Measurements from ENCODE around the gene KRT77.
"Not testable (repeated sequence)": the region's sequence is repeated elsewhere in the genome, so short reads cannot be mapped to it uniquely, and the experiment has no call there.

The KRT77 gene

DNA sequence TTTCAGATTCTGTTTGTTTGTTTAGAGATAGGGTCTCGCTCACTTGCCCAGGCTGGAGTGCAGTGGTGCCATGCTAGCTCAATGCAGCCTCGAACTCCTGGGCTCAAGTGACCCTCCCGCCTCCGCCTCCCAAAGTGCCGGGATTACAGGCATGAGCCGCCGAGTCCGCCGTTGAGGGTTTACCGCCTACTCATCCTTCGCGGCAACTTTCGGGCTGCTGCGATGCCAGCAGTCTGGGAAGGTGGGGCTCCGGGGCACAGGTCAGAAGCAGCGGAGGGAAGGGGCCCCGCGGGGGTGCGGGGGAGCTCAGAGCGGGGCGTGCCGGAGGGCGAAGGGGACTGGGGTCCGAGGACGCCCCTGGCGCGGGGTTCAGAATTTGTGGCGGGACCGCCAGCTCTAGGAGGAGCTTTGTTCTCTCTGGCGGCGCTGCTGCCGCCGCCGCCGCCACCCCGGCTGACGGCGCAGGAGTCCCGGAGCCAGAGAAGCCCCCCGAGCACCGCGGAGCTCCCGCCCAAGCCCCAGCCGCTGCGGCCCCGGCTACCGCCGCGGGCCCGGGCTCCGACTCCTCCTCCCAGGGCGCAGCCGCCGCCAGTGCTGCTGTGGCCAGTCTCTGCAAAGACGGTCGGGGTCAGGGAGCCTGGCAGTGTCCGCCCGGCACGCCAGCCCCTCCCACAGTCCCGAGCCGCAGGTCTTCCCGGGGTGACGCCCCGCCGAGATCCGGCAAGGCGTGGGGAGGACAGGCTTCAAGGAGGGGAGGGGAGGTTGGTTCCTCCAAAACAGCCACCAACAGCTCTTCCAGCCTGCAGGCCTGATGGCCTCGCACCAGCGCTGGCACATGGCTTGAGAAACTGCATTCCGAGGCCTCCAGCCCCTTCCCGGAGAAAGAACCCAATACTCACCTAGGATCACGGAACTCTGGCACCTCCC is 10.9 kb upstream of the KRT77 start:
- TF ChIP-seq, protein P1, sequence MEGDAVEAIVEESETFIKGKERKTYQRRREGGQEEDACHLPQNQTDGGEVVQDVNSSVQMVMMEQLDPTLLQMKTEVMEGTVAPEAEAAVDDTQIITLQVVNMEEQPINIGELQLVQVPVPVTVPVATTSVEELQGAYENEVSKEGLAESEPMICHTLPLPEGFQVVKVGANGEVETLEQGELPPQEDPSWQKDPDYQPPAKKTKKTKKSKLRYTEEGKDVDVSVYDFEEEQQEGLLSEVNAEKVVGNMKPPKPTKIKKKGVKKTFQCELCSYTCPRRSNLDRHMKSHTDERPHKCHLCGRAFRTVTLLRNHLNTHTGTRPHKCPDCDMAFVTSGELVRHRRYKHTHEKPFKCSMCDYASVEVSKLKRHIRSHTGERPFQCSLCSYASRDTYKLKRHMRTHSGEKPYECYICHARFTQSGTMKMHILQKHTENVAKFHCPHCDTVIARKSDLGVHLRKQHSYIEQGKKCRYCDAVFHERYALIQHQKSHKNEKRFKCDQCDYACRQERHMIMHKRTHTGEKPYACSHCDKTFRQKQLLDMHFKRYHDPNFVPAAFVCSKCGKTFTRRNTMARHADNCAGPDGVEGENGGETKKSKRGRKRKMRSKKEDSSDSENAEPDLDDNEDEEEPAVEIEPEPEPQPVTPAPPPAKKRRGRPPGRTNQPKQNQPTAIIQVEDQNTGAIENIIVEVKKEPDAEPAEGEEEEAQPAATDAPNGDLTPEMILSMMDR (IDR thresholded peaks at IDR 0.05; ENCODE audit: insufficient read depth, missing control alignments) = no peak
- DNase-seq (ENCODE audit: insufficient read length, low spot score) (no peak), FAIRE-seq (no peak)

DNA sequence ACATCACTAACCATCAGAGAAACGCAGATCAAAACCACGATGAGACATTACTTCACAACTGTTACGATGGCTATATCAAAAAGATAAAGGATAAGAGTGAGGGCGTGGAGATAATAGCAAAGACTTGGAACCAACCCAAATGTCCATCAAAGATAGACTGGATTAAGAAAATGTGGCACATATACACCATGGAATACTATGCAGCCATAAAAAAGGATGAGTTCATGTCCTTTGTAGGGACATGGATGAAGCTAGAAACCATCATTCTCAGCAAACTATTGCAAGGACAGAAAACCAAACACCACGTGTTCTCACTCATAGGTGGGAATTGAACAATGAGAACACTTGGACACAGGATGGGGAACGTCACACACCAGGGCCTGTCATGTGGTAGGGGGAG is 8.8 kb upstream of the KRT77 start:
- not testable (repeated sequence) for FAIRE-seq; DNase-seq (ENCODE audit: insufficient read length, low spot score)

DNA sequence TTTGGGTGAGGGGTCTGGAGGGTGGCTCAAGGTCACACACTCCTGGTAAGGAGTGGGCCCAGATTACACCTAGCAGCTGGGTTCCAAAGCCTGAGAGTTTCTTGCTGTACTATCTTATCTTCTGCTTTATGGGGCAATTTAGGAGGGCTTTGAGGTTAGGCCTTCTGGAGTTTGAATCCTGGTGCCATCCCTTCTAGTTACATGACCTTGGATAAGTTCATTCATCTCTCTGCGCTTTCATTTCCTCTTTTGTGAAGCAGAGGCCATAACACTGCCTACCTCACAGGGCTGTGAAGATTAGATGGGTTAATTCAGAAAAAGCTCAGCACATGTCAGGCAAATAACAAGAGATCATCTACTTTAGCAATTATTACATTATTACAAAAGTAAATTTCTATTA is 7.4 kb upstream of the KRT77 start:
- FAIRE-seq (no peak), DNase-seq (ENCODE audit: insufficient read length, low spot score) (no peak)
- TF ChIP-seq, protein P1 (IDR thresholded peaks at IDR 0.05; ENCODE audit: insufficient read depth, missing control alignments) = no peak

DNA sequence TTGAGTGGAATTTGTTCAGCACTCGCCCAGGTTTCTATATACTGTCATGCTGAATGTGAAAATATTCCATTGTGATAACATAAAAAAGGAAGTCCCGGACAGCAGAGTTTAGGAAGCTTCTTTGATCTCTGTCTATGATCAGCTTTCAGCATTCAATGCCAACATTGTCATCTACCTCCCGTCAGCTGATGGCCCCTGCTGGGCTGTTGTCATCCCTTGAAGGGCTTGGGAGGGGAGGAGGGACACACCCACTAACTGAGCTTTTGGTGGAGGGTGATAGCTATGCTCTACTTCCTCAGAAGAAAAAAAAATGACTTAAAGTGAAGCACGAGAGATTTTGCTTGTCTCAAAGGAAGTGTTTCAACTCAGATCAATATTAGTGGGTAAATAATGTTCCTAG is 4.7 kb upstream of the KRT77 start:
- no peak for FAIRE-seq
- TF ChIP-seq, protein P1 (IDR thresholded peaks at IDR 0.05; ENCODE audit: insufficient read depth, missing control alignments) = no peak
- DNase-seq (ENCODE audit: insufficient read length, low spot score) = no peak

DNA sequence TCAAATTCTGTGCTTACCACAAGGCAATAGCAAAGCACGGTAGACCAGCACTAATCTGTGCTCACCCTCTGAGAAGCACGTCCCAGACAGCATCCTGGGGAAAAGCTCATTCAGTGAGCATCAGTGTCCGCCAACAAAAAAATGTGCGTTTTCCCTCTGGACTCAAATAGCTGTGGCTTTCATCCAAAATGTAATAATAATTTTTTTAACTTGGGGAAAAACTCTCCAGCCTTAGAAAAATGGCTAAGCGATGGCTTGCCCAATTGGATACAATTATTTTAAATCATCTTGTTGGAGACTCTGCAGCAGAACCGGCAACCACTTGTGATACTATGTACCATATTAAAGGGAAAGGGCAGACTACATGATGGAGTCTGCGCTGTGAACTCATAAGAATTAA is 1.1 kb upstream of the KRT77 start:
- FAIRE-seq (no peak), DNase-seq (ENCODE audit: insufficient read length, low spot score) (no peak)
- TF ChIP-seq, protein P1 (IDR thresholded peaks at IDR 0.05; ENCODE audit: insufficient read depth, missing control alignments) = no peak

DNA sequence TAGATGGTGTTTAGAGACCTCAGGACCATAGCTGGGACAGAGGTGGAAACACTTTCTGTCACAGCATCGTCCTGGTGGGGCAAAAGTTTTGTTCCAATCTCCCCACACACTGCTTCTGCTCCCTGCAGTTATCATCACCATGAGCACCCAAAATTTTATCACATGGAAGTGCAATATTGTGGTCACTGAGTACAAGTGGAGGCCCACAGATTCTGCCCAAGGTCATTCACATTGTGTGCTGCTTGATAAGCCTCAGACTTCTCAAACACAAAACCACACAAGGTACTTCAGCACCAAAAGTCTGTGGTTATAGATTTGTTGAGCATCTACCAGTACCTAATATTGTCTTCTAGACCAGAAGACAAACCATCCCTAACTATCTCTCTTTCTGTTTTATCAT is 554 bp upstream of the KRT77 start:
- TF ChIP-seq, protein P1 (IDR thresholded peaks at IDR 0.05; ENCODE audit: insufficient read depth, missing control alignments) = no peak
- DNase-seq (ENCODE audit: insufficient read length, low spot score) = no peak
- FAIRE-seq = no peak

DNA sequence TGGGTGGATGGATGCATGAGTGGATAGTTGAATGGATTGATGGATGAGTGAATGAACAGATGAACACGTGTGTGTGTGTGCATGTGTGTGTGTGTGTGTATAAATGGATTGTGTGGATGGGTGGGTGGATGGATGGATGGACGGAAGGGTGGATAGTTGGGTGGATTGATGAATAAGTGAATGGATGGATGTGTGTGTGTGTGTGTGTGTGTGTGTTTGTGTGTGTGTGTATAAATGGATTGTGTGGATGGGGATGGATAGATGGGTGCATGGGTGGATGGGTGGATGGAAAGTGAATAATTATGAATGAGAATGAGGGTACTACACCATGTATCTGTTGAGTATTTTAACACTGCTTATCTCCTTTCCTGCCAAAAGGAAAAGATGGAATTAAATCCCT is 986 bp downstream of the KRT77 start:
- DNase-seq (ENCODE audit: insufficient read length, low spot score) (no peak), FAIRE-seq (no peak)
- TF ChIP-seq, protein P1 (IDR thresholded peaks at IDR 0.05; ENCODE audit: insufficient read depth, missing control alignments) = no peak
